ENCODE data around the gene RTP5.
"Not testable (repeated sequence)": the region's sequence is repeated elsewhere in the genome, so short reads cannot be mapped to it uniquely, and the experiment has no call there.

The RTP5 gene

GRCh38 chr2:241909769-241910168 lies 40.2 kb downstream of the RTP5 start:
- Mint-ChIP-seq H3K27me3 (no peaks in the 10 kb centered on the region), H3K4me3 (no peak overlapping the region), H3K27ac (no peak overlapping the region), H3K9me3 (no peaks in the 10 kb centered on the region), H3K4me1 (peaks cover 5% of the 10 kb centered on the region), H3K36me3 (peaks cover 29% of the 10 kb centered on the region)
- DNase-seq (ENCODE audit: low spot score in 2 of 2) = no peak
- no peak for ATAC-seq (ENCODE audit: low read depth)

DNA sequence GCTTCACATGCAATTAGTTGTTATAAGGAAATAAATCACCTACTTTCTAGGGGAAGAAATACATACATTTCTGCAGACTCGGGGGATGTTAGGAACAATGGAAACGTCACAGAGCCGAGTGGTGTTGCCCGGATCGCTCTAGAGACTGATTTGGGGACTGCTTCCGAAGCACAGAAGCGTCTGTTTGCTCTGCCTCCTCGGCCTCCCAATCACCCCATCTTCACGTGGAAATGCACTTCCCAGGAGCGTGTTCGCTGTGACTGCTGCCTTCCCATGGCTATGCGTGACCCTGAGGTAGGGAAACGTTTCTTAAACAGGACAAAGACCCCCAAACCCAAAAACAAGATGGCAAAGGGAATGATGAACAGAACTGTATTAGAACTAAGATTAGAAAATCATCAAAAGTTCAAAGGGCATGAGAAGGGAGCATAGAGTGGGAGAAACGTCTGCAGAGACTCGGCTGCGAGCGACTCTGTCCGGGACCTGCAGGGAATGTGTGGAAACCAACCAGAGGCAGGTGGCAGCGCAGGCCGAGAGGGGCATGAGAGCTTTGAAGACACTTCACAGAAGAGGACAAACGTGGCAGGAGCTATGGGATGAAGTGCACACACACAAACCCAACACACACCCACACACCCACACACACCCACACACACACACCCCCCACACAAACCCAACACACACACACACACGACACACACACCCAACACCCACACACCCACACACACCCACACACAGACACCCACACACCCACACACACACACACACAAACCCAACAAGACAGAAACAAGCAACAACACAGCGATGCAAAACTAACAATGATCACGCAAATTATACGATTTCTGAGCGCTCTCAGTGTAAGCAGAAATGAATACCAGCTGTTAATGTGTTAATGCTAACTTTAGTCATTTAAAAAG lies 41.3 kb downstream of the RTP5 start:
- H3K9me3 Mint-ChIP-seq = no peaks in the 10 kb centered on the region
- H3K27me3 Mint-ChIP-seq = no peaks in the 10 kb centered on the region
- H3K4me3 Mint-ChIP-seq = no peak overlapping the region
- DNase-seq (ENCODE audit: low spot score in 2 of 2) = no peak
- peaks cover 5% of the 10 kb centered on the region for H3K4me1 Mint-ChIP-seq
- H3K36me3 Mint-ChIP-seq = peaks cover 28% of the 10 kb centered on the region
- no peak overlapping the region for H3K27ac Mint-ChIP-seq
- no peak for ATAC-seq (ENCODE audit: low read depth)

DNA sequence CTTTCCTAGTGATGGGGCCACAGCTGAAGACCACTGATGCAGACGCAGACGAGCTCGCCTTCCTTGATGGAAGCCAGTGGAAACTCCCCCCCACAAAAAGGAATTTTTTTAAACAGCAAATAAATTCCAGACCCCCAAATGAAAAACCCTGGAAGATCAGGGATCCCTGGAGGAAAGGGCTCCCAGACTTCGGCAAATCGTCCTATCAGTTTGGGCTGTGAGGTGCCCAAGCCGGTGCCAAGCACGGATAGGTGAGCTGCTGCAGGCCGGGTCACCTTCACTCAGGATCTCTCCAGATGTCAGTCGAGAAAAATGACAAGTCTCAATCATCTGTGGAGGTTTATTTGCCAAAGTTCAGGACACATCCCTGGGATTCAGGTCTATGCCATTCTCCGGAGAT lies 42.0 kb downstream of the RTP5 start:
- Mint-ChIP-seq H3K27ac (no peak overlapping the region), H3K4me3 (no peak overlapping the region), H3K27me3 (no peaks in the 10 kb centered on the region), H3K36me3 (peaks cover 27% of the 10 kb centered on the region), H3K9me3 (no peaks in the 10 kb centered on the region), H3K4me1 (peaks cover 5% of the 10 kb centered on the region)
- DNase-seq (ENCODE audit: low spot score in 2 of 2) = no peak
- ATAC-seq (ENCODE audit: low read depth) = no peak

GRCh38 chr2:241912021-241912555 lies 42.6 kb downstream of the RTP5 start:
- DNase-seq (ENCODE audit: low spot score in 2 of 2) = no peak
- H3K4me1 Mint-ChIP-seq = peaks cover 2% of the 10 kb centered on the region
- ATAC-seq (ENCODE audit: low read depth) = no peak
- H3K27ac Mint-ChIP-seq = no peak overlapping the region
- no peak overlapping the region for H3K4me3 Mint-ChIP-seq
- H3K9me3 Mint-ChIP-seq = no peaks in the 10 kb centered on the region
- no peaks in the 10 kb centered on the region for H3K27me3 Mint-ChIP-seq
- H3K36me3 Mint-ChIP-seq = peaks cover 24% of the 10 kb centered on the region

- DNase-seq (ENCODE audit: low spot score in 2 of 2) (no peak), ATAC-seq (ENCODE audit: low read depth) (no peak)
- peaks cover 24% of the 10 kb centered on the region for H3K36me3 Mint-ChIP-seq
- no peaks in the 10 kb centered on the region for H3K27me3 Mint-ChIP-seq
- H3K4me1 Mint-ChIP-seq = peaks cover 2% of the 10 kb centered on the region
- H3K27ac Mint-ChIP-seq = no peak overlapping the region
- no peak overlapping the region for H3K4me3 Mint-ChIP-seq
- H3K9me3 Mint-ChIP-seq = no peaks in the 10 kb centered on the region
These were observed 44.2 kb downstream of the RTP5 start for GRCh38 chr2:241913703-241914102.

- DNase-seq (ENCODE audit: low spot score in 2 of 2) (no peak), ATAC-seq (ENCODE audit: low read depth) (no peak)
These were observed 45.0 kb downstream of the RTP5 start for GRCh38 chr2:241914542-241914941.

GRCh38 chr2:241921631-241922030 lies 52.1 kb downstream of the RTP5 start:
- H3K4me3 Mint-ChIP-seq; ATAC-seq (ENCODE audit: low read depth); H3K9me3 Mint-ChIP-seq; H3K27me3 Mint-ChIP-seq; H3K36me3 Mint-ChIP-seq; H3K27ac Mint-ChIP-seq; DNase-seq (ENCODE audit: low spot score in 2 of 2): not testable (repeated sequence)
- peaks cover 13% of the 10 kb centered on the region for H3K4me1 Mint-ChIP-seq

More at GRCh38 chr2:241914542-241914941, 45.0 kb downstream of the RTP5 start:
- Mint-ChIP-seq H3K4me3 (no peak overlapping the region), H3K9me3 (no peaks in the 10 kb centered on the region), H3K27me3 (no peaks in the 10 kb centered on the region), H3K36me3 (peaks cover 24% of the 10 kb centered on the region), H3K4me1 (peaks cover 2% of the 10 kb centered on the region), H3K27ac (no peak overlapping the region)

DNA sequence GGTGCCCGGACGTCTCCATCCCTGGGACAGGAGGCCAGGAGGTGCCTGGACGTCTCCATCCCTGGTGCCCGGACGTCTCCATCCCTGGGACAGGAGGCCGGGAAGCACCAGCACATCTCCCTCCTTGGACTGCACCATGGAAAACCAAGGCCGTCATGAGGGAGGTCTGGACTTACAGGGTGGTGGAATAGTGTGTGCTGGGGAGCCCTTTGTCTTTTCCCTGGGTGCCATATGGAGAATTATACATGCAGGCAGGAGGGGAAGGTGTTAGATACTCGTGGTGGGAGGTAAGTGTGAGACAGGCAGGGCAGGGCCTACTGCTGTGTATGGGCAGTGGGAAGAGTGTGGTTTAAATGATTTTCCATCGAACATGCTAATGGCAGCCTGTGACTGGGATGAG lies 52.9 kb downstream of the RTP5 start:
- Mint-ChIP-seq H3K27me3 (no peaks in the 10 kb centered on the region), H3K4me3 (no peak overlapping the region), H3K36me3 (peaks cover 8% of the 10 kb centered on the region), H3K27ac (no peak overlapping the region), H3K9me3 (no peaks in the 10 kb centered on the region), H3K4me1 (peaks cover 13% of the 10 kb centered on the region)
- ATAC-seq (ENCODE audit: low read depth) = no peak
- no peak for DNase-seq (ENCODE audit: low spot score in 2 of 2)

DNA sequence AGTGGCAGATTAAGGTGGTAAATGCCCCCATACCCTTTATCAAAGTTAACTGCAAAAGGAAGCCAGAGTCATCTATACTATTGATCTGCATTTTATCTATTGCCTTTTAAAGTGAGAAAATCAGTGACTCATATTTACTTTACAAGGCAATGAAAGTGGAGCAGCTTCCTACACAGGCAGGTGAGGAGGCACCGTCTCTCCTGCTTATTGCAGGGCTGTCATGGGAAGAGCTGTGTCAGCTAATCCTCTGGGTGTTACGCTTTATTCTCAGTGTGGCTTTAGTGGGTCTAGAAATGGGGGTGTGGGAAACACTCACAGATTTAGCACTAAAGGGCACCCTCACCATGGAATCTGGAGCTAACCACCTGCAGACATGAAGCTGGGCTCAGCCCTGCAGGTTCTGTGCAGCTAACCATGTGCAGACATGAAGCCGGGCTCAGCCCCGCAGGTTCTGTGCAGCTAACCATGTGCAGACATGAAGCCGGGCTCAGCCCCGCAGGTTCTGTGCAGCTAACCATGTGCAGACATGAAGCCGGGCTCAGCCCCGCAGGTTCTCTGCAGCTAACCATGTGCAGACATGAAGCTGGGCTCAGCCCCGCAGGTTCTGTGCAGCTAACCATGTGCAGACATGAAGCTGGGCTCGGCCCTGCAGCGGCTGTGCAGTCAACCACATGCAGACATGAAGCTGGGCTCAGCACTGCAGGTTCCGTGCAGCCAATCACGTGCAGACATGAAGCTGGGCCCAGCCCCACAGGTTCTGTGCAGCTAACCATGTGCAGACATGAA lies 53.5 kb downstream of the RTP5 start:
- not testable (repeated sequence) for H3K9me3 Mint-ChIP-seq; H3K36me3 Mint-ChIP-seq; H3K27me3 Mint-ChIP-seq; H3K27ac Mint-ChIP-seq; ATAC-seq (ENCODE audit: low read depth); H3K4me3 Mint-ChIP-seq; DNase-seq (ENCODE audit: low spot score in 2 of 2)
- H3K4me1 Mint-ChIP-seq = peaks cover 13% of the 10 kb centered on the region
